Prostate gland (tissue), 2 donors: ENCODE results near the gene ARHGEF28. TPM values are rescaled to one million over a fixed set of nuclear protein-coding genes. Genes with fewer than 3 reads are reported as not detected.

Experiments used
- DNase-seq: peaks from one replicate; pipeline ENCODE4 v3.0.0-alpha.2; 2019; ENCODE audit warnings: low spot score
- H3K27ac ChIP-seq, 2 donors: fragments of 200-600 bp; sonication (generic); 2 replicates each; pipeline ENCODE4 v1.5.1; 2017 to 2019
- H3K27me3 ChIP-seq: fragments of 200-600 bp; sonication (generic); replicated peaks from 2 replicates; pipeline ENCODE4 v1.5.1; 2019; ENCODE audit not compliant: insufficient read depth
- H3K36me3 ChIP-seq, 2 donors: fragments of 200-600 bp; sonication (generic); 1 replicate in 1 of 2; 2 replicates in 1 of 2; pipeline versions ENCODE4 v1.5.1 to v1.8.1; 2017 to 2019
- H3K4me1 ChIP-seq: fragments of 200-600 bp; sonication (generic); replicated peaks from 2 replicates; pipeline ENCODE4 v1.5.1; 2019
- H3K4me3 ChIP-seq, 2 donors: fragments of 200-600 bp; sonication (generic); 2 replicates each; pipeline ENCODE4 v1.5.1; 2017 to 2019
- H3K9me3 ChIP-seq: fragments of 200-600 bp; sonication (generic); 2 replicates; pipeline ENCODE4 v1.5.1; 2017
- POLR2A ChIP-seq: fragments of 450-650 bp; IDR thresholded peaks from one replicate; pipeline ENCODE4 v1.6.1; 2016; ENCODE audit warnings: antibody characterized with exemption, mild to moderate bottlenecking
- POLR2AphosphoS5 ChIP-seq: sonication (generic); formaldehyde crosslinking; IDR thresholded peaks from one replicate; pipeline ENCODE4 v1.6.1; 2017; ENCODE audit warnings: antibody characterized with exemption
- WGBS: methylation state at CpG from one replicate; pipeline ENCODE4 v1.1.5; 2018; 5-methylcytosine and 5-hydroxymethylcytosine counted together
- intact Hi-C: fragments of 100-400 bp; cut with DNase I; formaldehyde crosslinking; loops from one replicate; pipeline ENCODE4 v1.14.2; 2022
- small RNA-seq, 2 donors: library from RNA; depleted of rRNA; stranded (forward); fragments of <200 nt; gene quantifications; one replicate each; pipeline ENCODE3, GENCODE V24; 2016
- total RNA-seq, 2 donors: library from RNA; depleted of rRNA; stranded (reverse); fragments of >200 nt; gene quantifications; one replicate each; pipeline ENCODE4 v1.1.0, GENCODE V29; 2016
- TF ChIP-seq, protein P1 (sequence below), 4 experiments: fragments of 200-600 bp in 2 of 4; fragments of 450-650 bp in 2 of 4; sonication (generic) in 2 of 4; IDR thresholded peaks; 1 replicate in 3 of 4; 2 replicates in 1 of 4; pipeline ENCODE4 v1.5.1; 2016 to 2019; ENCODE audit warnings: antibody characterized with exemption in 4 of 4, mild to moderate bottlenecking in 2 of 4, moderate library complexity in 2 of 4

The ARHGEF28 gene
- total RNA-seq, 2 donors from 2014 or later = 18.9 to 28.3 TPM

DNA sequence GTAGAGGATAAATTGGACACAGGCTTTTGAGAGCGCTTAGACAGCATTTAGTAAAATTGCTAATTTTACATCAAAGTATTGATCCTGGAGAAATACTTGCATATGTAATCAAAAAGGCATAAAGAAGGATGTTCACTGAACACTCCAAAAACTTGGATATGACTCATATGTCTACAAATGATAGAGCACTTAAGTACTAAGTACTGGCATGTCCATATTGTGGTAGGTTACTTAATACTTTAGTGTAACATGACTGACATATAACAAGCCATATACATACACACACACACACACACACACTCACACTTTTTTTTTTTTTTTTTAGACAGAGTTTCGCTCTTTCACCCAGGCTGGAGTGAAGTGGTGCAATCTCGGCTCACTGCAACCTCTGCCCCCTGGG lies 361.9 kb downstream of the ARHGEF28 start:
- Histone ChIP-seq H3K27ac (no peak overlapping the region), H3K36me3 (no peaks in the 10 kb centered on the region), H3K4me1 (no peaks in the 10 kb centered on the region), H3K27me3 (no peaks in the 10 kb centered on the region), H3K9me3 (no peaks in the 10 kb centered on the region), H3K4me3 (no peak overlapping the region)
- intact Hi-C loops = no loop called here
- no peak for DNase-seq
- 95% methylated on average over 3 of the region's 3 CpGs for WGBS
- TF ChIP-seq, protein P1, sequence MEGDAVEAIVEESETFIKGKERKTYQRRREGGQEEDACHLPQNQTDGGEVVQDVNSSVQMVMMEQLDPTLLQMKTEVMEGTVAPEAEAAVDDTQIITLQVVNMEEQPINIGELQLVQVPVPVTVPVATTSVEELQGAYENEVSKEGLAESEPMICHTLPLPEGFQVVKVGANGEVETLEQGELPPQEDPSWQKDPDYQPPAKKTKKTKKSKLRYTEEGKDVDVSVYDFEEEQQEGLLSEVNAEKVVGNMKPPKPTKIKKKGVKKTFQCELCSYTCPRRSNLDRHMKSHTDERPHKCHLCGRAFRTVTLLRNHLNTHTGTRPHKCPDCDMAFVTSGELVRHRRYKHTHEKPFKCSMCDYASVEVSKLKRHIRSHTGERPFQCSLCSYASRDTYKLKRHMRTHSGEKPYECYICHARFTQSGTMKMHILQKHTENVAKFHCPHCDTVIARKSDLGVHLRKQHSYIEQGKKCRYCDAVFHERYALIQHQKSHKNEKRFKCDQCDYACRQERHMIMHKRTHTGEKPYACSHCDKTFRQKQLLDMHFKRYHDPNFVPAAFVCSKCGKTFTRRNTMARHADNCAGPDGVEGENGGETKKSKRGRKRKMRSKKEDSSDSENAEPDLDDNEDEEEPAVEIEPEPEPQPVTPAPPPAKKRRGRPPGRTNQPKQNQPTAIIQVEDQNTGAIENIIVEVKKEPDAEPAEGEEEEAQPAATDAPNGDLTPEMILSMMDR (IDR thresholded peaks at IDR 0.05) = no peak
- TF ChIP-seq POLR2AphosphoS5 (no peak), POLR2A (no peak)

DNA sequence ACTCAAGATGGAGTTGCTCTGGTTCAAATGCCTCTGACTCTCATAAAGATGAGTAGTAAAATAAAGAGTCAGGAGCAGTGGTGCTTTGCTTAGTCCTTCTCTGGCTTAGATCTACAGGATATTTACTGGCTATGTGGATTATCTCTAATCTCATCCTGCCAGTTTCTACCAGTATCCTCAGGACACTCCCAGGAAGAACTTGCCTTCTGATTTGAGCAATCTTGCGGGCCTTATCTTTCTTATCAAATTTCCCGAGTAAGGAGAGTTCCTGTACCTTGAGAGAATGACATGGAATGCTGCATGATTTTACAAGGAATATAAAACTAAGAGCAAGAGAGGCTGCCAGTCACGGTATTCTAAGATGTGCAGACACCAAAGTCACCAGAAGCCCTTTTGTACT lies 364.0 kb downstream of the ARHGEF28 start:
- TF ChIP-seq, protein P1 (IDR thresholded peaks at IDR 0.05) = no peak
- DNase-seq = no peak
- H3K4me1 ChIP-seq = no peaks in the 10 kb centered on the region
- 27% methylated on average over 3 of the region's 3 CpGs for WGBS
- no peaks in the 10 kb centered on the region for H3K27me3 ChIP-seq
- no peak overlapping the region for H3K4me3 ChIP-seq
- H3K36me3 ChIP-seq = no peaks in the 10 kb centered on the region
- no peaks in the 10 kb centered on the region for H3K9me3 ChIP-seq
- intact Hi-C loops = no loop called here
- H3K27ac ChIP-seq = no peak overlapping the region

Small RNAs within 50 kb of the gene (small RNA-seq; reads per million reads assigned to genes)
- 0 reads per million in 2 donors for gene RNU7-196P

Other genes with a start within 250 kb of the ARHGEF28 start
- gene FOXD1, start 177.4 kb upstream of the ARHGEF28 start, total RNA-seq = 1 to 10 TPM; 1.6 to 2.8 TPM
- 100 to 1,000 TPM; 363 to 598 TPM for gene BTF3, start 127.8 kb upstream of the ARHGEF28 start, total RNA-seq
- 10 to 100 TPM; 36.5 to 43.1 TPM for gene ANKRA2, start 60.6 kb upstream of the ARHGEF28 start, total RNA-seq
- gene UTP15, start 60.5 kb upstream of the ARHGEF28 start, total RNA-seq = 10 to 100 TPM; 11.3 to 31.9 TPM